ENCODE data around the gene GPX2.

- TF ChIP-seq CTCF (IDR thresholded peaks at IDR 0.05): no peak
- TF ChIP-seq POLR2A (IDR thresholded peaks at IDR 0.05): no peak
Measured at GRCh38 chr14:64944041-64944440, 1.5 kb upstream of the GPX2 start.
